ENCODE measurements around the gene ZC3H18.

The ZC3H18 gene

GRCh38 chr16:88552166-88552565 lies 18.0 kb upstream of the ZC3H18 start:
- no peak for DNase-seq

GRCh38 chr16:88552815-88553214 lies 17.4 kb upstream of the ZC3H18 start:
- DNase-seq, result no peak

- no peak for DNase-seq
Observed at GRCh38 chr16:88553739-88554138, 16.5 kb upstream of the ZC3H18 start.

- no peak for DNase-seq
Observed at GRCh38 chr16:88554711-88555264, 15.4 kb upstream of the ZC3H18 start.

GRCh38 chr16:88556294-88556988 lies 13.8 kb upstream of the ZC3H18 start:
- DNase-seq, result no peak

GRCh38 chr16:88558457-88559442 lies 11.5 kb upstream of the ZC3H18 start:
- no peak for DNase-seq

GRCh38 chr16:88560714-88561484 lies 9.3 kb upstream of the ZC3H18 start:
- DNase-seq, result no peak

GRCh38 chr16:88561485-88562359 lies 8.5 kb upstream of the ZC3H18 start:
- DNase-seq, result no peak

GRCh38 chr16:88566158-88566557 lies 4.0 kb upstream of the ZC3H18 start:
- DNase-seq, result no peak

- DNase-seq, result no peak
Observed at GRCh38 chr16:88568710-88569613, 1.2 kb upstream of the ZC3H18 start.

- no peak for DNase-seq
Observed at GRCh38 chr16:88569614-88569984, 604 bp upstream of the ZC3H18 start.

- no peak for DNase-seq
Observed at GRCh38 chr16:88570691-88571092, 489 bp downstream of the ZC3H18 start.

- no peak for DNase-seq
Observed at GRCh38 chr16:88575251-88575650, 5.0 kb downstream of the ZC3H18 start.

GRCh38 chr16:88576307-88576706 lies 6.1 kb downstream of the ZC3H18 start:
- DNase-seq, result no peak

- no peak for DNase-seq
Observed at GRCh38 chr16:88577166-88577565, 7.0 kb downstream of the ZC3H18 start.

GRCh38 chr16:88578446-88579313 lies 8.5 kb downstream of the ZC3H18 start:
- DNase-seq, result no peak

GRCh38 chr16:88580371-88580770 lies 10.2 kb downstream of the ZC3H18 start:
- DNase-seq, result no peak

- no peak for DNase-seq
Observed at GRCh38 chr16:88581033-88581432, 10.8 kb downstream of the ZC3H18 start.

- DNase-seq, result no peak
Observed at GRCh38 chr16:88582912-88583575, 12.8 kb downstream of the ZC3H18 start.
